BLaER1 (cell line): ENCODE measurements around the gene RAB11B.

Experiments
- H3K27ac ChIP-seq: shearing (Covaris generic); formaldehyde crosslinking; 2 replicates; pipeline ENCODE4 v1.8.1; 2022
- H3K27me3 ChIP-seq: shearing (Covaris generic); formaldehyde crosslinking; 2 replicates; pipeline ENCODE4 v1.8.1; 2022
- H3K36me3 ChIP-seq: shearing (Covaris generic); formaldehyde crosslinking; 2 replicates; pipeline ENCODE4 v1.8.1; 2022
- H3K4me1 ChIP-seq: shearing (Covaris generic); formaldehyde crosslinking; 2 replicates; pipeline ENCODE4 v1.8.1; 2022
- H3K4me2 ChIP-seq: shearing (Covaris generic); formaldehyde crosslinking; 2 replicates; pipeline ENCODE4 v1.8.1; 2022
- H3K4me3 ChIP-seq: shearing (Covaris generic); formaldehyde crosslinking; 2 replicates; pipeline ENCODE4 v1.8.1; 2022
- H3K9ac ChIP-seq: shearing (Covaris generic); formaldehyde crosslinking; 2 replicates; pipeline ENCODE4 v1.8.1; 2022
- H3K9me3 ChIP-seq: shearing (Covaris generic); formaldehyde crosslinking; 2 replicates; pipeline ENCODE4 v1.8.1; 2022
- H4K20me1 ChIP-seq: shearing (Covaris generic); formaldehyde crosslinking; 2 replicates; pipeline ENCODE4 v1.8.1; 2022
- Cebpa-rat ChIP-seq: shearing (Covaris generic); IDR thresholded peaks from 2 replicates; pipeline ENCODE4 v1.8.1; 2022

Gene RAB11B

DNA sequence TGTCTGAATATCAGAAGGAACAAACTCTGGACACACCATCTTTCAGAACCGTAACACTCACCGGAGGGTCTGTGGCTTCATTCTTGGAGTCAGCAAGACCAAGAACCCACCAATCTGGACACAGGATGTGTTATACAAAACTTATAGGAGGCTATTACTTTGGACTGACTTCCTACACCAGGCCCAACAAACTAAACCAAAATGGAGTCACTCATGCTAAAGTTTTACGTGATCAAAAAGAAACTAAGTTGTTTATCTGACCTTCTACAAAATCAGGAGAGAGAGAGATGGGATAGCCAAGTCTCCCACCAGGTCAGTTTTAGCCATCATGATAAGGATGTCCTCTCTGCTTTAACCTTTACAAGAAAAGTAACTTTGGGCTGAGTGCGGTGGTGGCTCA, 3.2 kb upstream of the RAB11B start:
- H3K27me3 ChIP-seq: no peaks in the 10 kb centered on the region
- peaks cover 24% of the 10 kb centered on the region for H3K4me1 ChIP-seq
- TF ChIP-seq Cebpa-rat: no peak
- H3K4me2 ChIP-seq: no peak overlapping the region
- H3K36me3 ChIP-seq: peaks cover 21% of the 10 kb centered on the region
- H3K9ac ChIP-seq: no peak overlapping the region
- peaks cover 16% of the 10 kb centered on the region for H3K9me3 ChIP-seq
- H4K20me1 ChIP-seq: peaks cover 13% of the 10 kb centered on the region
- no peak overlapping the region for H3K27ac ChIP-seq
- H3K4me3 ChIP-seq: no peak overlapping the region

DNA sequence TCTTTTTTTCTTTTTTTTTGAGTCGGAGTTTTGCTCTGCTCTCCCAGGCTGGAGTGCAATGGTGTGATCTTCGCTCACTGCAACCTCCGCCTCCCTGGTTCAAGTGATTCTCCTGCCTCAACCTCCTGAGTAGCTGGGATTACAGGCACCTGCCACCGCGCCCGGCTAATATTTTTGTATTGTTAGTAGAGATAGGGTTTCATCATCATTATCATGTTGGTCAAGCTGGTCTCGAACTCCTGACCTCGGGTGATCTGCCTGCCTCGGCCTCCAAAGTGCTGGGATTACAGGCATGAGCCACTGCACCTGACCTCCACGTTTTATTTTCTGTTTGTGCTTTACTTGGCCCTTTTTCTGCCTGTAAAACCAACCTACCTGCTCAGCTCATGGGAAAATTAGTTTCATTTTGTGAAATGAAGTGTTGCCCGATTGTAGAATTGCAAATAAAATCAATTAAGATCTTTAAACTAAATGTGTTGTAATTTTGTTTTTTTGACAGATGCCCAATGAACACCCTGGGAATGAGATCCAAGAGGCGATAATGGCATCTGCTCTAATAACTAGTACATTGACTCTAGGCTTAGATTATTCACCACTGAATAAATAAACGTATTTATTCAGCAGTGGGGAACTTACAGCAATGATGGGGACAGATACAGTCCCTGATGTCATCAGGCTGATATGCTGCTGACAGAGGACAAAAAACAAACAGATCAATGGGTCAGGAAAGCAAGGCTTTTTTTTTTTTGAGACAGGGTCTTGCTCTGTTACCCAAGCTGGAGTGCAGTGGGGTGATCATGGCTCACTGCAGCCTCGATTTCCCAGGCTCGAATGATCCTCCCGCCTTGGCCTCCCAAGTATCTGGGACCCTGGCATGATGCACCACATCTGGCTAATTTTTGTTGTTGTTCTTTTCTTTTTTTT, 2.2 kb upstream of the RAB11B start:
- Histone ChIP-seq H3K9me3 (peaks cover 16% of the 10 kb centered on the region), H3K4me2 (no peak overlapping the region), H3K9ac (no peak overlapping the region), H3K4me1 (peaks cover 33% of the 10 kb centered on the region), H3K4me3 (no peak overlapping the region), H3K36me3 (peaks cover 21% of the 10 kb centered on the region), H3K27ac (no peak overlapping the region), H3K27me3 (no peaks in the 10 kb centered on the region), H4K20me1 (peaks cover 22% of the 10 kb centered on the region)
- no peak for TF ChIP-seq Cebpa-rat

GRCh38 chr19:8388612-8388958, 1.6 kb upstream of the RAB11B start:
- H3K9ac ChIP-seq: no peak overlapping the region
- TF ChIP-seq Cebpa-rat: no peak
- peaks cover 16% of the 10 kb centered on the region for H3K9me3 ChIP-seq
- H3K27ac ChIP-seq: no peak overlapping the region
- no peak overlapping the region for H3K4me3 ChIP-seq
- peaks cover 40% of the 10 kb centered on the region for H3K4me1 ChIP-seq
- H3K27me3 ChIP-seq: no peaks in the 10 kb centered on the region
- peaks cover 21% of the 10 kb centered on the region for H3K36me3 ChIP-seq
- peak overlapping the region; percentile 75; the same call in 1 of the 2 replicates for H3K4me2 ChIP-seq
- peaks cover 29% of the 10 kb centered on the region for H4K20me1 ChIP-seq

- H3K36me3 ChIP-seq: peaks cover 23% of the 10 kb centered on the region
- H3K9me3 ChIP-seq: peaks cover 16% of the 10 kb centered on the region
- peak overlapping the region; percentile 100 for H3K9ac ChIP-seq
- H3K27ac ChIP-seq: peak overlapping the region; percentile 100
- H4K20me1 ChIP-seq: peaks cover 49% of the 10 kb centered on the region
- H3K4me1 ChIP-seq: peaks cover 56% of the 10 kb centered on the region
- peak overlapping the region; percentile 96 for H3K4me3 ChIP-seq
- H3K27me3 ChIP-seq: no peaks in the 10 kb centered on the region
- peak overlapping the region; percentile 76 for H3K4me2 ChIP-seq
- TF ChIP-seq Cebpa-rat: no peak
Measured at GRCh38 chr19:8390617-8390981, 439 bp downstream of the RAB11B start.

DNA sequence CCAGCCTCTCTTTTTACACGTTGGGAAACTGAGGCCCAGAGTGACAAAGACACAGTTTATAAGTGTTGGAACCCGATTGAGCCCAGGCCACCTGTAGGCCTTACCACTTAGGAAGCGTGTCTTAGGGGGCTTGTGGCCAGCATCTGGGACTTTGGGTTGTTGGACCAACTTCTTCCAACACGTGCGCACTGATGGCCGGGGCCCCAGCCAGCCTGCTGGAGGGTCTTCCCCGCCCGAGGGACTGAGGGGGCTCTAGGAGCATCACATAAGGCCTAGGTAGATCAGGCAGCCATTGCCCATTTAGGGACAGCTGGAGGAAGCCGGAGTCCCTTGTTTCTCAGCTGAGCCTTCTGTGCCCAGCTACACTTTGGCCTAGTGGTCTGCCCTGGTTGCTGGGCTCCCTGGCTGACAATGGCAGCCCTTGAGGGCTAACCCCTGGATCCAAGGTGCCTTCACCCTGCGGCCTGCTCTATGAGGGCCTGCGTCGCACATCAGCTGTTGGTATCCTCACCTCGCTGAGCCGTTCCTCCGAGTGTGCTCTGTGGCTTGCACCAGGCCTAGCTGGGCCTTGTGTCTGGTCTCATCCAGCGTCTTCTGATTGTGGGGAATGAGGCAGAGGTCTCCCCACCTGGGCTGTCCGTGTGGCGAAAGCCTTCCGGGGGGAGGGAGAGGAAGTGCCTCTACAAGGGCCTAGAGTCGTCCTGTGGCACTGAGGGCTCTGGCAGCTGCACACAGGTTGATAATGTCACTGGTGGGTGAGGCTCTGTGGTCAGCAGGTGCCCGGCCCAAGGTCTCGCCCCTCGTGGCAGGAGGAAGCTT, 1.2 kb downstream of the RAB11B start:
- H3K36me3 ChIP-seq: peaks cover 20% of the 10 kb centered on the region
- peak overlapping the region; percentile 63 for H3K9ac ChIP-seq
- H3K4me2 ChIP-seq: peak overlapping the region; percentile 76
- H3K4me1 ChIP-seq: peaks cover 56% of the 10 kb centered on the region
- peak overlapping the region; percentile 96; the same call in 1 of the 2 replicates for H3K4me3 ChIP-seq
- H3K27me3 ChIP-seq: no peaks in the 10 kb centered on the region
- H3K9me3 ChIP-seq: peaks cover 10% of the 10 kb centered on the region
- no peak for TF ChIP-seq Cebpa-rat
- 0 out of 2 replicates have a peak overlapping the region, but pooled peaks have one; percentile 38 for H3K27ac ChIP-seq
- peaks cover 57% of the 10 kb centered on the region for H4K20me1 ChIP-seq

GRCh38 chr19:8392017-8392591, 1.9 kb downstream of the RAB11B start:
- Histone ChIP-seq H3K9ac (peak overlapping the region; percentile 63), H3K4me2 (peak overlapping the region; percentile 76), H3K27me3 (no peaks in the 10 kb centered on the region), H3K4me1 (peaks cover 61% of the 10 kb centered on the region), H3K4me3 (0 out of 2 replicates have a peak overlapping the region, but pooled peaks have one; percentile 4), H3K27ac (0 out of 2 replicates have a peak overlapping the region, but pooled peaks have one; percentile 38), H4K20me1 (peaks cover 64% of the 10 kb centered on the region), H3K36me3 (peaks cover 13% of the 10 kb centered on the region), H3K9me3 (peaks cover 3% of the 10 kb centered on the region)
- TF ChIP-seq Cebpa-rat: no peak

GRCh38 chr19:8393192-8393870, 3.2 kb downstream of the RAB11B start:
- no peak for TF ChIP-seq Cebpa-rat
- Histone ChIP-seq H3K27ac (0 out of 2 replicates have a peak overlapping the region, but pooled peaks have one; percentile 20), H3K9me3 (no peaks in the 10 kb centered on the region), H3K9ac (0 out of 2 replicates have a peak overlapping the region, but pooled peaks have one; percentile 28), H3K4me2 (peak overlapping the region; percentile 76), H3K36me3 (peaks cover 10% of the 10 kb centered on the region; the same call in 1 of the 2 replicates), H3K27me3 (no peaks in the 10 kb centered on the region), H3K4me3 (no peak overlapping the region), H4K20me1 (peaks cover 76% of the 10 kb centered on the region), H3K4me1 (peaks cover 73% of the 10 kb centered on the region)

GRCh38 chr19:8393871-8394250, 3.7 kb downstream of the RAB11B start:
- 0 out of 2 replicates have a peak overlapping the region, but pooled peaks have one; percentile 28 for H3K9ac ChIP-seq
- TF ChIP-seq Cebpa-rat: no peak
- H3K9me3 ChIP-seq: no peaks in the 10 kb centered on the region
- peaks cover 12% of the 10 kb centered on the region; the same call in 1 of the 2 replicates for H3K36me3 ChIP-seq
- no peaks in the 10 kb centered on the region for H3K27me3 ChIP-seq
- H4K20me1 ChIP-seq: peaks cover 81% of the 10 kb centered on the region
- H3K4me2 ChIP-seq: peak overlapping the region; percentile 76; the same call in 1 of the 2 replicates
- H3K4me1 ChIP-seq: peaks cover 73% of the 10 kb centered on the region
- H3K4me3 ChIP-seq: no peak overlapping the region
- H3K27ac ChIP-seq: no peak overlapping the region

DNA sequence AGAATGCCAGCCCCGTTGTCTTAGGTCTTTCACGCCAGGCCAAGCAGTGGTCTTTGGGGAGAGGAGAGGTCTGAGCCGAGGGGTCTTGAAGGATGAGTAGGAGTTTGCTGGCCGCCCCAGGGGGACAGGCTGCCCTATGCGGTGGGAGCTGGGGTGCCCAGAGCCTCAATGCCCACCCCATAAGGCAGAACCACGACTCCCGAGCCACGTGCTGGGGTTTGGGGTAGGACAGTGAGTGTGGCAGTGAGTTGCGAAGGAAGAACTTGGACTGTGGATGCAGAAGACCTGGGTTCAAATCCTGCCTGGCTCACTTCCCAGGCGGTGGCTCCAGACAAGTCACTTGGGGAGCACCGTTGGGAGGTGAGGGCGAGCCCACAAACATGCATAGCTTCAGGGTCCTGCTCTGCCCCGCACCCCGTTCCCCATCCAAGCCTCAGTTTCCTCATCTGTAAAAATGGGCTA, 5.5 kb downstream of the RAB11B start:
- Histone ChIP-seq H3K4me2 (no peak overlapping the region), H3K9ac (no peak overlapping the region), H4K20me1 (peaks cover 96% of the 10 kb centered on the region), H3K36me3 (peaks cover 28% of the 10 kb centered on the region), H3K4me3 (no peak overlapping the region), H3K4me1 (peaks cover 65% of the 10 kb centered on the region), H3K27ac (no peak overlapping the region), H3K9me3 (no peaks in the 10 kb centered on the region), H3K27me3 (no peaks in the 10 kb centered on the region)
- no peak for TF ChIP-seq Cebpa-rat
